KMS-11 (cell line): ENCODE results near the gene RNGTT.

ENCODE experiments used
- H2AFZ ChIP-seq: fragments of 200-600 bp; sonication (generic); 2 replicates; pipeline ENCODE4 v1.6.1; 2016; ENCODE audit warnings: antibody characterized with exemption, mixed run types, low read depth
- H3K27ac ChIP-seq: fragments of 200-600 bp; sonication (generic); 2 replicates; pipeline ENCODE4 v1.6.1; 2016; ENCODE audit warnings: mild to moderate bottlenecking, mixed run types
- H3K27me3 ChIP-seq: fragments of 200-600 bp; sonication (generic); 2 replicates; pipeline ENCODE4 v1.6.1; 2017; ENCODE audit warnings: mild to moderate bottlenecking, low read depth, mixed run types, moderate library complexity; ENCODE audit not compliant: insufficient read depth
- H3K36me3 ChIP-seq: fragments of 200-600 bp; sonication (generic); 2 replicates; pipeline ENCODE4 v1.6.1; 2017; ENCODE audit warnings: mild to moderate bottlenecking, mixed run types; ENCODE audit not compliant: insufficient read depth
- H3K4me1 ChIP-seq: fragments of 200-600 bp; sonication (generic); 2 replicates; pipeline ENCODE4 v1.6.1; 2016; ENCODE audit warnings: mild to moderate bottlenecking, low read depth, mixed run types; ENCODE audit not compliant: poor library complexity, severe bottlenecking
- H3K4me2 ChIP-seq: fragments of 200-600 bp; sonication (generic); 2 replicates; pipeline ENCODE4 v1.7.0; 2016; ENCODE audit warnings: mild to moderate bottlenecking, mixed run types
- H3K4me3 ChIP-seq: fragments of 200-600 bp; sonication (generic); IDR thresholded peaks from 2 replicates; pipeline ENCODE4 v1.6.1; 2017; ENCODE audit warnings: low read depth, low read length, mixed read lengths; ENCODE audit not compliant: insufficient read depth
- H3K79me2 ChIP-seq: fragments of 200-600 bp; sonication (generic); 2 replicates; pipeline ENCODE4 v1.6.1; 2016; ENCODE audit warnings: low read depth, mixed run types; ENCODE audit not compliant: insufficient read depth
- H3K9ac ChIP-seq: fragments of 200-600 bp; sonication (generic); 2 replicates; pipeline ENCODE4 v1.6.1; 2016; ENCODE audit warnings: mild to moderate bottlenecking, mixed run types
- H4K20me1 ChIP-seq: fragments of 200-600 bp; sonication (generic); 2 replicates; pipeline ENCODE4 v1.6.1; 2016; ENCODE audit warnings: mild to moderate bottlenecking, mixed run types; ENCODE audit not compliant: insufficient read depth
- CTCF ChIP-seq: fragments of 200-600 bp; sonication (generic); conservative IDR thresholded peaks from 2 replicates; pipeline ENCODE4 v1.6.1; 2017; ENCODE audit warnings: low read depth, mild to moderate bottlenecking, antibody characterized with exemption, low read length, moderate library complexity, mixed read lengths

Gene RNGTT

GRCh38 chr6:88565836-88566235 lies 397.6 kb downstream of the RNGTT start:
- Histone ChIP-seq H3K4me3 (no peak overlapping the region), H3K9ac (no peak overlapping the region), H3K27me3 (no peaks in the 10 kb centered on the region), H4K20me1 (no peaks in the 10 kb centered on the region), H3K4me1 (no peaks in the 10 kb centered on the region), H3K4me2 (no peak overlapping the region), H3K27ac (no peak overlapping the region), H3K36me3 (no peaks in the 10 kb centered on the region), H2AFZ (no peak overlapping the region), H3K79me2 (no peaks in the 10 kb centered on the region)
- TF ChIP-seq CTCF: no peak

- Histone ChIP-seq H2AFZ (no peak overlapping the region), H3K4me2 (no peak overlapping the region), H3K36me3 (no peaks in the 10 kb centered on the region)
Measured at GRCh38 chr6:88565409-88565811, 398.0 kb downstream of the RNGTT start.

GRCh38 chr6:88563277-88563625 lies 400.2 kb downstream of the RNGTT start:
- H3K4me3 ChIP-seq: no peak overlapping the region
- no peak overlapping the region for H3K4me2 ChIP-seq
- no peaks in the 10 kb centered on the region for H3K27me3 ChIP-seq
- no peak overlapping the region for H2AFZ ChIP-seq
- H3K36me3 ChIP-seq: no peaks in the 10 kb centered on the region
- H3K9ac ChIP-seq: no peak overlapping the region
- H4K20me1 ChIP-seq: no peaks in the 10 kb centered on the region
- TF ChIP-seq CTCF: no peak
- H3K79me2 ChIP-seq: no peaks in the 10 kb centered on the region
- no peaks in the 10 kb centered on the region for H3K4me1 ChIP-seq
- no peak overlapping the region for H3K27ac ChIP-seq

More at GRCh38 chr6:88565409-88565811, 398.0 kb downstream of the RNGTT start:
- Histone ChIP-seq H3K4me3 (no peak overlapping the region), H3K27ac (no peak overlapping the region), H3K4me1 (no peaks in the 10 kb centered on the region), H3K9ac (no peak overlapping the region), H3K79me2 (no peaks in the 10 kb centered on the region), H3K27me3 (no peaks in the 10 kb centered on the region), H4K20me1 (no peaks in the 10 kb centered on the region)
- no peak for TF ChIP-seq CTCF

GRCh38 chr6:88562353-88563276 lies 400.8 kb downstream of the RNGTT start:
- no peaks in the 10 kb centered on the region for H3K79me2 ChIP-seq

More at GRCh38 chr6:88562353-88563276, 400.8 kb downstream of the RNGTT start:
- TF ChIP-seq CTCF: no peak
- Histone ChIP-seq H3K9ac (no peak overlapping the region), H3K4me3 (no peak overlapping the region), H3K27me3 (no peaks in the 10 kb centered on the region), H3K4me2 (no peak overlapping the region), H3K4me1 (no peaks in the 10 kb centered on the region), H4K20me1 (no peaks in the 10 kb centered on the region), H2AFZ (no peak overlapping the region), H3K27ac (no peak overlapping the region), H3K36me3 (no peaks in the 10 kb centered on the region)
